HG03097 (cell line): Measurements from ENCODE around the gene CUL4A.
"Not testable (repeated sequence)": the region's sequence is repeated elsewhere in the genome, so short reads cannot be mapped to it uniquely, and the experiment has no call there.

Experiments
- ATAC-seq: cut with Tn5 transposase; IDR thresholded peaks from one replicate; pipeline ENCODE4 v1.9.1; 2021; ENCODE audit not compliant: unreplicated experiment, low FRiP score

The CUL4A gene

GRCh38 chr13:113232208-113233003, 23.0 kb downstream of the CUL4A start:
- ATAC-seq = no peak

GRCh38 chr13:113233101-113233500, 23.7 kb downstream of the CUL4A start:
- no peak for ATAC-seq

GRCh38 chr13:113238536-113238935, 29.1 kb downstream of the CUL4A start:
- no peak for ATAC-seq

- no peak for ATAC-seq
These were observed 29.9 kb downstream of the CUL4A start for GRCh38 chr13:113239357-113239756.

GRCh38 chr13:113239986-113240385, 30.6 kb downstream of the CUL4A start:
- no peak for ATAC-seq

GRCh38 chr13:113241623-113242022, 32.2 kb downstream of the CUL4A start:
- not testable (repeated sequence) for ATAC-seq

- ATAC-seq = no peak
These were observed 34.4 kb downstream of the CUL4A start for GRCh38 chr13:113243847-113244246.

GRCh38 chr13:113245849-113246796, 36.7 kb downstream of the CUL4A start:
- ATAC-seq = no peak

GRCh38 chr13:113252516-113253095, 43.2 kb downstream of the CUL4A start:
- ATAC-seq = no peak

GRCh38 chr13:113257908-113258307, 48.5 kb downstream of the CUL4A start:
- not testable (repeated sequence) for ATAC-seq

- ATAC-seq = no peak
These were observed 49.1 kb downstream of the CUL4A start for GRCh38 chr13:113258321-113259054.

- no peak for ATAC-seq
These were observed 51.6 kb downstream of the CUL4A start for GRCh38 chr13:113260996-113261395.

GRCh38 chr13:113263016-113263415, 53.6 kb downstream of the CUL4A start:
- ATAC-seq = not testable (repeated sequence)

GRCh38 chr13:113267642-113268405, 58.4 kb downstream of the CUL4A start:
- ATAC-seq = no peak

- ATAC-seq = no peak
These were observed 62.6 kb downstream of the CUL4A start for GRCh38 chr13:113272031-113272430.

GRCh38 chr13:113272701-113273181, 63.3 kb downstream of the CUL4A start:
- ATAC-seq = no peak

GRCh38 chr13:113273321-113273720, 63.9 kb downstream of the CUL4A start:
- ATAC-seq = no peak

GRCh38 chr13:113273851-113274590, 64.6 kb downstream of the CUL4A start:
- no peak for ATAC-seq

- no peak for ATAC-seq
These were observed 65.3 kb downstream of the CUL4A start for GRCh38 chr13:113274721-113275120.
